Natural killer cell (primary cell): ENCODE measurements around the gene PRPH2. TPM values are rescaled to one million over a fixed set of nuclear protein-coding genes. Genes with fewer than 3 reads are reported as not detected.

Experiments
- ATAC-seq, 3 donors: fragments of 150-1000 bp in 2 of 3; fragments of 200-7000 bp in 1 of 3; cut with Tn5 transposase; 1 replicate in 1 of 3; 2 replicates in 2 of 3; pipeline ENCODE4 v1.10.0; 2021; ENCODE audit warnings: mild to moderate bottlenecking in 2 of 3, moderate library complexity in 2 of 3
- DNase-seq, 2 donors: peaks; one replicate each; pipeline versions ENCODE4 v3.0.0 to v3.0.0-alpha.2; 2013 to 2021; ENCODE audit warnings: mixed read lengths in 1 of 2
- H3K27ac ChIP-seq: one replicate; pipeline ENCODE4 v1.5.1; 2013; ENCODE audit warnings: mild to moderate bottlenecking, low read length
- H3K27me3 ChIP-seq: one replicate; pipeline ENCODE4 v1.6.1; 2013; ENCODE audit warnings: low read length; ENCODE audit not compliant: control insufficient read depth, insufficient read depth
- H3K36me3 ChIP-seq: one replicate; pipeline ENCODE4 v1.6.1; 2013; ENCODE audit warnings: low read length; ENCODE audit not compliant: control insufficient read depth, insufficient read depth
- H3K4me1 ChIP-seq: one replicate; pipeline ENCODE4 v1.6.1; 2013; ENCODE audit warnings: low read length; ENCODE audit not compliant: control insufficient read depth, insufficient read depth
- H3K4me3 ChIP-seq: one replicate; pipeline ENCODE4 v1.5.1; 2013; ENCODE audit warnings: low read length
- H3K9me3 ChIP-seq: one replicate; pipeline ENCODE4 v1.6.1; 2013; ENCODE audit warnings: low read length; ENCODE audit not compliant: control insufficient read depth, insufficient read depth
- H3K27ac Mint-ChIP-seq, 2 donors: one replicate each; pipeline ENCODE4 v1.8.0; 2022; ENCODE audit warnings: mild to moderate bottlenecking in 2 of 2, mixed read lengths in 2 of 2, moderate library complexity in 1 of 2
- H3K27me3 Mint-ChIP-seq, 2 donors: one replicate each; pipeline ENCODE4 v1.8.0; 2022; ENCODE audit warnings: low read depth in 2 of 2, mixed read lengths in 2 of 2
- H3K36me3 Mint-ChIP-seq: one replicate; pipeline ENCODE4 v1.8.0; 2022; ENCODE audit warnings: mixed read lengths
- H3K4me1 Mint-ChIP-seq, 2 donors: one replicate each; pipeline ENCODE4 v1.8.0; 2022; ENCODE audit warnings: mixed read lengths in 2 of 2
- H3K4me3 Mint-ChIP-seq: one replicate; pipeline ENCODE4 v1.8.0; 2022; ENCODE audit warnings: mild to moderate bottlenecking, moderate library complexity, mixed read lengths
- H3K9me3 Mint-ChIP-seq, 2 donors: one replicate each; pipeline ENCODE4 v1.8.0; 2022; ENCODE audit warnings: mixed read lengths in 2 of 2
- CTCF ChIP-seq: fragments of 200-600 bp; IDR thresholded peaks from one replicate; pipeline ENCODE4 v1.8.0; 2022; ENCODE audit warnings: antibody characterized with exemption
- WGBS: methylation state at CpG from one replicate; pipeline ENCODE4 v1.1.7; 2013; ENCODE audit warnings: missing lambda C conversion rate; ENCODE audit not compliant: insufficient coverage; 5-methylcytosine and 5-hydroxymethylcytosine counted together
- intact Hi-C: fragments of 100-400 bp; cut with micrococcal nuclease; formaldehyde crosslinking; loops from one replicate; pipeline ENCODE4 v1.14.2; 2022
- total RNA-seq, 4 donors: library from RNA; stranded (reverse); fragments of 120-200 nt in 1 of 4; gene quantifications; one replicate each; pipeline versions ENCODE4 v1.2.3 to v1.2.4, GENCODE V29; 2013 to 2022

Gene PRPH2
- total RNA-seq, 3 donors from 2014 or later (not counting 1 experiment from before 2014, with no cell fraction given) = 0.12 to 0.16 (median 0.13) TPM

- Mint-ChIP-seq H3K9me3 (peaks cover 0 to 3% of the 10 kb centered on the region in 2 donors), H3K27ac (no peak overlapping the region), H3K4me1 (no peaks in the 10 kb centered on the region), H3K27me3 (peaks cover 0 to 6% of the 10 kb centered on the region in 2 donors), H3K36me3 (no peaks in the 10 kb centered on the region), H3K4me3 (no peak overlapping the region)
- H3K36me3 ChIP-seq = no peaks in the 10 kb centered on the region
- intact Hi-C loops = no loop called here
- H3K4me3 ChIP-seq = no peak overlapping the region
- 93% methylated on average over 5 of the region's 5 CpGs for WGBS
- H3K9me3 ChIP-seq = no peaks in the 10 kb centered on the region
- H3K4me1 ChIP-seq = no peaks in the 10 kb centered on the region
- ATAC-seq = no peak
- no peaks in the 10 kb centered on the region for H3K27me3 ChIP-seq
- H3K27ac ChIP-seq = no peak overlapping the region
- DNase-seq = no peak
- TF ChIP-seq CTCF = no peak
Measured at GRCh38 chr6:42711930-42712329, 10.5 kb downstream of the PRPH2 start.

- H3K27me3 Mint-ChIP-seq = peaks cover 0 to 6% of the 10 kb centered on the region in 2 donors
- H3K36me3 Mint-ChIP-seq = no peaks in the 10 kb centered on the region
- Histone ChIP-seq H3K4me3 (no peak overlapping the region), H3K9me3 (no peaks in the 10 kb centered on the region), H3K4me1 (no peaks in the 10 kb centered on the region), H3K27me3 (no peaks in the 10 kb centered on the region), H3K27ac (no peak overlapping the region), H3K36me3 (no peaks in the 10 kb centered on the region)
- no peak overlapping the region for H3K27ac Mint-ChIP-seq
- H3K4me3 Mint-ChIP-seq = no peak overlapping the region
- intact Hi-C loops = no loop called here
- no peak for ATAC-seq
- TF ChIP-seq CTCF = no peak
- WGBS = 34% methylated on average over 5 of the region's 9 CpGs
- peaks cover 0 to 3% of the 10 kb centered on the region in 2 donors for H3K9me3 Mint-ChIP-seq
- no peak for DNase-seq
- H3K4me1 Mint-ChIP-seq = no peaks in the 10 kb centered on the region
Measured at GRCh38 chr6:42710316-42710715, 12.1 kb downstream of the PRPH2 start.

GRCh38 chr6:42709871-42710270 lies 12.5 kb downstream of the PRPH2 start:
- Mint-ChIP-seq H3K27ac (no peak overlapping the region), H3K4me3 (no peak overlapping the region), H3K27me3 (peaks cover 0 to 6% of the 10 kb centered on the region in 2 donors), H3K9me3 (peaks cover 0 to 3% of the 10 kb centered on the region in 2 donors), H3K4me1 (no peaks in the 10 kb centered on the region), H3K36me3 (no peaks in the 10 kb centered on the region)
- ATAC-seq = no peak
- Histone ChIP-seq H3K27ac (no peak overlapping the region), H3K4me3 (no peak overlapping the region), H3K4me1 (no peaks in the 10 kb centered on the region), H3K36me3 (no peaks in the 10 kb centered on the region), H3K27me3 (no peaks in the 10 kb centered on the region), H3K9me3 (no peaks in the 10 kb centered on the region)
- no peak for TF ChIP-seq CTCF
- 97% methylated on average over 6 of the region's 6 CpGs for whole genome bisulfite sequencing
- no peak for DNase-seq
- intact Hi-C loops = no loop called here

- no peak for ATAC-seq
- H3K4me1 Mint-ChIP-seq = no peaks in the 10 kb centered on the region
- H3K9me3 Mint-ChIP-seq = peaks cover 0 to 3% of the 10 kb centered on the region in 2 donors
- no peaks in the 10 kb centered on the region for H3K27me3 ChIP-seq
- intact Hi-C loops = no loop called here
- WGBS = 93% methylated on average over 11 of the region's 11 CpGs
- H3K4me1 ChIP-seq = no peaks in the 10 kb centered on the region
- H3K27me3 Mint-ChIP-seq = peaks cover 0 to 6% of the 10 kb centered on the region in 2 donors
- no peaks in the 10 kb centered on the region for H3K36me3 ChIP-seq
- no peaks in the 10 kb centered on the region for H3K9me3 ChIP-seq
- H3K4me3 ChIP-seq = no peak overlapping the region
- H3K36me3 Mint-ChIP-seq = no peaks in the 10 kb centered on the region
- no peak overlapping the region for H3K27ac ChIP-seq
- no peak overlapping the region for H3K4me3 Mint-ChIP-seq
- TF ChIP-seq CTCF = no peak
- no peak overlapping the region for H3K27ac Mint-ChIP-seq
- DNase-seq = no peak
Measured at GRCh38 chr6:42708096-42708495, 14.3 kb downstream of the PRPH2 start.
